Osteoblast (primary cell): ENCODE results near the gene GALP. TPM values are rescaled to one million over a fixed set of nuclear protein-coding genes. Genes with fewer than 3 reads are reported as not detected.
"Not testable (repeated sequence)": the region's sequence is repeated elsewhere in the genome, so short reads cannot be mapped to it uniquely, and the experiment has no call there.

Experiments
- DNase-seq: peaks from one replicate; pipeline ENCODE4 v3.0.0; 2011; ENCODE audit warnings: low spot score, mixed read lengths; ENCODE audit not compliant: insufficient read length; ENCODE audit errors: missing footprints
- H2AFZ ChIP-seq: 2 replicates; pipeline ENCODE4 v1.6.0; 2011; ENCODE audit warnings: mild to moderate bottlenecking, low read length
- H3K27ac ChIP-seq: 2 replicates; pipeline ENCODE4 v1.5.1; 2011; ENCODE audit warnings: mild to moderate bottlenecking, low read depth, low read length, moderate library complexity
- H3K27me3 ChIP-seq: 2 replicates; pipeline ENCODE4 v1.6.0; 2012; ENCODE audit warnings: mild to moderate bottlenecking, control low read depth, inconsistent platforms, low read length, moderate library complexity; ENCODE audit not compliant: insufficient read depth
- H3K36me3 ChIP-seq: 2 replicates; pipeline ENCODE4 v1.5.1; 2011; ENCODE audit warnings: mild to moderate bottlenecking, low read length, control low read depth, moderate library complexity; ENCODE audit not compliant: insufficient read depth
- H3K4me1 ChIP-seq: 2 replicates; pipeline ENCODE4 v1.5.1; 2011; ENCODE audit warnings: mild to moderate bottlenecking, low read length, control low read depth, moderate library complexity; ENCODE audit not compliant: insufficient read depth
- H3K4me2 ChIP-seq: 2 replicates; pipeline ENCODE4 v1.6.0; 2011; ENCODE audit warnings: mild to moderate bottlenecking, low read length; ENCODE audit not compliant: insufficient read depth
- H3K4me3 ChIP-seq: fragments of 200-600 bp; sonication (generic); 3 replicates; pipeline ENCODE4 v1.5.1; 2012; ENCODE audit warnings: mild to moderate bottlenecking, low read length, inconsistent platforms; ENCODE audit not compliant: insufficient read depth
- H3K79me2 ChIP-seq: 2 replicates; pipeline ENCODE4 v1.6.0; 2012; ENCODE audit warnings: mild to moderate bottlenecking, low read length, control low read depth, inconsistent platforms; ENCODE audit not compliant: insufficient read depth
- H3K9me3 ChIP-seq: 2 replicates; pipeline ENCODE4 v1.5.1; 2011; ENCODE audit warnings: low read depth, low read length, control low read depth
- H4K20me1 ChIP-seq: 2 replicates; pipeline ENCODE4 v1.6.0; 2012; ENCODE audit warnings: mild to moderate bottlenecking, low read length, control low read depth; ENCODE audit not compliant: insufficient read depth
- total RNA-seq: library from RNA; depleted of rRNA; stranded (reverse); fragments of >200 nt; gene quantifications from 2 replicates; pipeline ENCODE4 v1.2.3, GENCODE V29; 2012
- TF ChIP-seq, protein P1 (sequence below): IDR thresholded peaks from 2 replicates; pipeline ENCODE4 v1.5.1; 2011; ENCODE audit warnings: mild to moderate bottlenecking, low read depth, low read length, moderate library complexity; ENCODE audit errors: extremely low read depth

The GALP gene
- total RNA-seq, 1 donor, result not detected

DNA sequence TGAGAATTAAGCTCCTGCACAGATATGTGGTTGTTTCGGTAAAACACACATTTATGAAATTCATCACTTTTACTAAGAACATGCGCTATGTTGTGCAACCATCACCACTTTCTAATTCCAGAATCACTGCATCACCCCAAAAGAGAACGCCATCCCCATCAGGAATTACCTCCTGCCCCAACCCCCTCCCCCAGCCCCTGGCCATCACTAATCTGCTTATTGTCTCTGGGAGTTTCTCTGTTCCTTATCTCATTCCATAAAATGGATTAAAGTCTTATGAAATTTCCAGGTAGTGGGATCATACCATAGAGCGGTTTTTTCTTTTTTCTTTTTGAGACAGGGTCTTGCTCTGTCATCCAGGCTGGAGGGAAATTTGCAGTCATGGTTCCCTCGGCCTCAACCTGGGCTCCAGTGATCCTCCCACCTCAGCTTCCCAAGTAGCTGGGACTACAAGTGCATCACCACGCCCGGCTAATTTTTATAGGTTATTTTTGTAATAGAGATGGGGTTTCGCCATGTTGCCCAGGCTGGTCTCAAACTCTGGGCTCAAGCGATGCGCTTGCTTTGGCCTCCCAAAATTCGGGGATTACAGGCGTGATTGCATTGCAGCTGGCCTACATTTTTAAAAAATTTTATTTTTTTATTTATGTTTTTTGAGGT lies 18.3 kb downstream of the GALP start:
- Histone ChIP-seq H3K4me3 (no peak overlapping the region), H3K36me3 (no peaks in the 10 kb centered on the region), H3K4me2 (no peak overlapping the region), H4K20me1 (no peaks in the 10 kb centered on the region), H3K9me3 (no peaks in the 10 kb centered on the region), H3K27me3 (no peaks in the 10 kb centered on the region), H2AFZ (no peak overlapping the region), H3K79me2 (no peaks in the 10 kb centered on the region), H3K4me1 (no peaks in the 10 kb centered on the region), H3K27ac (no peak overlapping the region)
- no peak for DNase-seq
- TF ChIP-seq, protein P1, sequence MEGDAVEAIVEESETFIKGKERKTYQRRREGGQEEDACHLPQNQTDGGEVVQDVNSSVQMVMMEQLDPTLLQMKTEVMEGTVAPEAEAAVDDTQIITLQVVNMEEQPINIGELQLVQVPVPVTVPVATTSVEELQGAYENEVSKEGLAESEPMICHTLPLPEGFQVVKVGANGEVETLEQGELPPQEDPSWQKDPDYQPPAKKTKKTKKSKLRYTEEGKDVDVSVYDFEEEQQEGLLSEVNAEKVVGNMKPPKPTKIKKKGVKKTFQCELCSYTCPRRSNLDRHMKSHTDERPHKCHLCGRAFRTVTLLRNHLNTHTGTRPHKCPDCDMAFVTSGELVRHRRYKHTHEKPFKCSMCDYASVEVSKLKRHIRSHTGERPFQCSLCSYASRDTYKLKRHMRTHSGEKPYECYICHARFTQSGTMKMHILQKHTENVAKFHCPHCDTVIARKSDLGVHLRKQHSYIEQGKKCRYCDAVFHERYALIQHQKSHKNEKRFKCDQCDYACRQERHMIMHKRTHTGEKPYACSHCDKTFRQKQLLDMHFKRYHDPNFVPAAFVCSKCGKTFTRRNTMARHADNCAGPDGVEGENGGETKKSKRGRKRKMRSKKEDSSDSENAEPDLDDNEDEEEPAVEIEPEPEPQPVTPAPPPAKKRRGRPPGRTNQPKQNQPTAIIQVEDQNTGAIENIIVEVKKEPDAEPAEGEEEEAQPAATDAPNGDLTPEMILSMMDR, result no peak

DNA sequence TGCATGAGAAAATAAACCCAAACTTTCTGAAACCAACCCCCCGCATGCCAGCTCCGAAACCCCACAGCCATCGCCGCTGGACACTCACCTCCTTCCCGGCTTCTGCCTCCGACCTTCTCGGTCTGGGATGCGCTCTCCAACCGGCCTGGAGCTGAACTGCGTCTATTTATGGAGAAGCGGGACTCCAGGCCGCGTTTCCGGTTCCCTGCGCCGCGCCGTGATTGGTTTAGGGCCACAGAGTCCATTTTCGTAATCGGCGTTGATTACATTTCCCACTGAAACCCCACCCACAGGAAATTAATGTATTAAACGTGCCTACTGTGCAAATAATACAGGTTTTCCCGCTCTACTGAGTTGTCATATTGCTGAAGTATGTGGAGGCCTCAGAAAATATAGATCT lies 21.8 kb downstream of the GALP start, which contains the start of gene ZSCAN5B:
Gene ZSCAN5B (minus strand): TSS at position 138 of the 400 bp plus-strand sequence. CDS start 4,731 bp downstream, outside the sequence.
- not testable (repeated sequence) for H2AFZ ChIP-seq, H3K4me2 ChIP-seq, H3K9me3 ChIP-seq, H3K27ac ChIP-seq, H3K4me1 ChIP-seq, DNase-seq, H3K27me3 ChIP-seq, H4K20me1 ChIP-seq, H3K4me3 ChIP-seq, H3K36me3 ChIP-seq, H3K79me2 ChIP-seq

DNA sequence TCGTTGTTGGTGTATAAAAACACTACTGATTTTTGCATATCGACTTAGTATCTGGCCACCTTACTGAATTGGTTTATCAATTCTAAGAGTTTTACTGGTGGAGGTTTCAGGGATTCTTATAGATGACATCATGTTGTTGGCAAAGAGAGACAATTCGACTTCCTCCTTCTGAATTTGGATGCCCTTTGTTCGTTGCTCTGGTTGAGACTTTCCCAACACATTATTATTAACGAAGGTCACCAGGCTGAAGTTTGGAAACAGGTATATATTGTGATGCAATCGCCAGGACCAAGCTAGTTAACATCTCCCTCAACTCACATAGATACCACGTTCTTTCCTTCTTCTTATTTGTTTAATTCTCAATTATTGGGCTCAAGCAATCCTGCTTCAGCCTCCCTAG lies 23.9 kb downstream of the GALP start:
- Histone ChIP-seq H3K79me2 (no peaks in the 10 kb centered on the region), H3K4me2 (no peak overlapping the region), H3K27ac (no peak overlapping the region), H4K20me1 (no peaks in the 10 kb centered on the region), H3K4me3 (no peak overlapping the region), H3K4me1 (no peaks in the 10 kb centered on the region), H3K9me3 (no peaks in the 10 kb centered on the region), H3K27me3 (no peaks in the 10 kb centered on the region), H3K36me3 (no peaks in the 10 kb centered on the region), H2AFZ (no peak overlapping the region)
- TF ChIP-seq, protein P1, result no peak
- DNase-seq, result no peak

- H2AFZ ChIP-seq, result no peak within 1 kb of the TSS
- no peaks in the 10 kb centered on the region for H3K9me3 ChIP-seq
- no peaks in the 10 kb centered on the region for H3K79me2 ChIP-seq
- no peaks in the 10 kb centered on the region for H3K4me1 ChIP-seq
- TF ChIP-seq, protein P1, result no peak
- no peak within 1 kb of the TSS for H3K4me2 ChIP-seq
- no peaks in the 10 kb centered on the region for H4K20me1 ChIP-seq
- H3K36me3 ChIP-seq, result no peaks in the 10 kb centered on the region
- no peaks in the 10 kb centered on the region for H3K27me3 ChIP-seq
- DNase-seq, result no peak
- H3K27ac ChIP-seq, result no peak within 1 kb of the TSS
- H3K4me3 ChIP-seq, result no peak within 1 kb of the TSS
These were observed 26.2 kb downstream of the GALP start, which contains the start of gene ZSCAN5C for GRCh38 chr19:56201973-56202372. Gene ZSCAN5C, plus strand, starts transcription at chr19:56202273. Its CDS starts 3,641 bp downstream, at chr19:56205914.

DNA sequence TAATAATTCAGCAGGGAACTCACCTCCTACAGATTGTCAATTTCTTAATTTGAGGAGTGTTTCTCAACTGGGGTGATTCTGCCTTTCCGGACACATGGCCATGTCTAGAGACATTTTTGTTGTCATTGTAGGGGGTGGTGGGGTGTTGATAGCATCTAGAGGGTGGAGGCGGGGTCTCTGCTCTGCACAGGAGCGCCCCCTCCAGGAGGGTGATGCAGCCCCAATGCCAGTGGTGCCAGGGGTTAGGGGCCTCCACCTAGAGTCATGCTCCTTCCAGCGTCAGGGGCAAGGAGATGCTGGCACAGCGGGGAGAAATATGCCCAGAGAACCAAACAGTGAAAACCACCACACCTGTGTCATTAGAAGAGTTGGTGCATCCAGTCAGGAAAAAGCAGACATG lies 31.8 kb downstream of the GALP start:
- not testable (repeated sequence) for H3K4me2 ChIP-seq, H3K9me3 ChIP-seq, H3K36me3 ChIP-seq, H3K4me1 ChIP-seq, H4K20me1 ChIP-seq, DNase-seq, H2AFZ ChIP-seq, H3K27me3 ChIP-seq, H3K79me2 ChIP-seq, H3K27ac ChIP-seq, H3K4me3 ChIP-seq
